ENCODE results near the gene FOXN3.

The FOXN3 gene

GRCh38 chr14:89144642-89145041, 272.4 kb downstream of the FOXN3 start:
- no peak for DNase-seq

GRCh38 chr14:89144066-89144465, 273.0 kb downstream of the FOXN3 start:
- DNase-seq = no peak

GRCh38 chr14:89143595-89143994, 273.4 kb downstream of the FOXN3 start:
- no peak for DNase-seq

- no peak for DNase-seq
These were observed 274.7 kb downstream of the FOXN3 start for GRCh38 chr14:89142366-89142765.

- DNase-seq = no peak
These were observed 275.2 kb downstream of the FOXN3 start for GRCh38 chr14:89141862-89142261.

GRCh38 chr14:89140326-89140725, 276.7 kb downstream of the FOXN3 start:
- no peak for DNase-seq

- no peak for DNase-seq
These were observed 277.4 kb downstream of the FOXN3 start for GRCh38 chr14:89139404-89140247.

GRCh38 chr14:89138846-89139245, 278.2 kb downstream of the FOXN3 start:
- no peak for DNase-seq

- DNase-seq = no peak
These were observed 279.4 kb downstream of the FOXN3 start for GRCh38 chr14:89137526-89138163.

- no peak for DNase-seq
These were observed 280.4 kb downstream of the FOXN3 start for GRCh38 chr14:89136587-89136986.

- DNase-seq = no peak
These were observed 282.4 kb downstream of the FOXN3 start for GRCh38 chr14:89134640-89135039.

GRCh38 chr14:89131004-89131750, 285.9 kb downstream of the FOXN3 start:
- no peak for DNase-seq

GRCh38 chr14:89129570-89129969, 287.5 kb downstream of the FOXN3 start:
- no peak for DNase-seq

- no peak for DNase-seq
These were observed 288.6 kb downstream of the FOXN3 start for GRCh38 chr14:89128311-89129026.

- no peak for DNase-seq
These were observed 290.6 kb downstream of the FOXN3 start for GRCh38 chr14:89126461-89126860.

- no peak for DNase-seq
These were observed 291.8 kb downstream of the FOXN3 start for GRCh38 chr14:89125216-89125615.

GRCh38 chr14:89123851-89124250, 293.2 kb downstream of the FOXN3 start:
- DNase-seq = no peak

GRCh38 chr14:89123215-89123614, 293.8 kb downstream of the FOXN3 start:
- DNase-seq = no peak

- DNase-seq = no peak
These were observed 294.9 kb downstream of the FOXN3 start for GRCh38 chr14:89121968-89122620.

- no peak for DNase-seq
These were observed 300.0 kb downstream of the FOXN3 start for GRCh38 chr14:89117012-89117411.

GRCh38 chr14:89114109-89114508, 302.9 kb downstream of the FOXN3 start:
- no peak for DNase-seq

- DNase-seq = no peak
These were observed 304.3 kb downstream of the FOXN3 start for GRCh38 chr14:89112720-89113119.
